D721Med (cell line): Measurements from ENCODE around the gene CPA3.

Experiments used
- DNase-seq: peaks from one replicate; pipeline ENCODE4 v3.0.0; 2011; ENCODE audit warnings: low spot score; ENCODE audit not compliant: insufficient read length
- FAIRE-seq: peaks from 2 replicates; lab custom pipeline; 2011; peaks lifted over from hg19 to GRCh38; lab: Jason Lieb, UNC
- CTCF ChIP-seq: IDR thresholded peaks from 2 replicates; pipeline ENCODE4 v1.5.1; 2012; ENCODE audit warnings: mild to moderate bottlenecking, control low read depth; ENCODE audit not compliant: insufficient read depth; ENCODE audit errors: missing control alignments

The CPA3 gene

GRCh38 chr3:148943506-148944205 is 78.6 kb downstream of the CPA3 start:
- DNase-seq (no peak), FAIRE-seq (peak; percentile 11)
- peak; percentile 80 for TF ChIP-seq CTCF

- TF ChIP-seq CTCF, result no peak
- DNase-seq (no peak), FAIRE-seq (no peak)
Measured at GRCh38 chr3:148945116-148945515, 80.0 kb downstream of the CPA3 start.
